ENCODE data around the gene SBNO2. TPM values are rescaled to one million over a fixed set of nuclear protein-coding genes. Genes with fewer than 3 reads are reported as not detected.

The SBNO2 gene
- total RNA-seq, 1 experiment from 2014 or later = 51.8 TPM

DNA sequence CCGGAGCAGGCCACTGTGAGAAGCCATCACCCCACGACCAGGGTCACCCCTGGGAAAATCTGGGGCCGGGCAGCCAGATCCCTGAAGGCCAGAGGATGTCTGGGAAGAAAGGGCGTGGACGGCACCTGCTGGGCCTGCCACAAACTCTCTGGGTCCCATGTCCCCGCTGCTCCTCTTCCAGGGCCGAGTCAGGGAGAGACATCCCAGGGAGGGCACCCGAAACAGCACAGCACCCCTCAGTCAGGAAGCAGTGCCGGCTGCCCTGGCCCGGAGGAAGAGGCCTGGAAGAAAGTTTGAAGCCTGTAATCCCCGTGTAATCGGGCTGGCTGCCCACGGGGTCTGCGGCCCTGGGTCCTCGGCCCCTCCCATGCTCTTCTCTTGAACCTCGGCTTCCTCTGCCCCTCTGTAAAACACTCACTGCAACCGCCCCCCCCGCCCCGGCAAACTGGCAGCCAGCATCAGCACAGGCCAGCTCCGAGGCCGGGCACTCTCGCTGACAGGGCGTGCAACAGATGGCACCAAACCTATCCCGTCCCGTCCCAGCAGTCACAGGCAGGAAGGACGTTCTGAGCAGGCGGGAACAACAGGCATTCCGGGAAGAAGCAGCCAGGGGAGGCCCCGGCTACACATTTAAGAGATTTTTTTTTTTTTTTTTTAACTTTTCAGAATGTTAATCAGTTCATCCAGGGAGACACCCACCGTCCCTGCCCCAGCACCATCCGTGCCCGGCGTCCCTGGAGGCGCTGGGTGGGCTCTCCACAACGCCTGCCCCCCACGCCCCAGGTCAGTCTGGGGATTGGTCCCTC is 1.5 kb downstream of the SBNO2 start:
- Histone ChIP-seq H3K27ac (ENCODE audit: low read depth, low read length, poor library complexity, severe bottlenecking) (peak overlapping the region; percentile 92), H3K36me3 (ENCODE audit: insufficient read depth, low read length, poor library complexity, severe bottlenecking) (no peaks in the 10 kb centered on the region), H3K27me3 (replicated peaks; ENCODE audit: insufficient read depth, low read depth, low read length, poor library complexity) (no peaks in the 10 kb centered on the region), H3K9me3 (ENCODE audit: low read depth, low read length, poor library complexity, severe bottlenecking) (no peaks in the 10 kb centered on the region), H3K4me1 (ENCODE audit: insufficient read depth, low read length, poor library complexity, severe bottlenecking) (peaks cover 42% of the 10 kb centered on the region), H3K4me3 (ENCODE audit: low read depth, low read length, poor library complexity, severe bottlenecking) (peak overlapping the region; percentile 95)
- intact Hi-C loops (cut with micrococcal nuclease; ENCODE audit: unreplicated experiment) = no loop called here
- DNase-seq (ENCODE audit: low spot score) = peak; percentile 79
- CTCF ChIA-PET = no interaction called here
- BruUV-seq (replicated peaks) = TSS peak; percentile 39
- POLR2A ChIA-PET (ENCODE audit: low non-redundant PET) = interaction anchor here (0.7 kb wide), 1 partner anchor 88 kb away, joined by 5 read pairs; no protein-coding TSS in a partner anchor
- TF ChIP-seq EZH2 (IDR thresholded peaks at IDR 0.05; ENCODE audit: borderline replicate concordance, low read depth, low read length, poor library complexity, severe bottlenecking) = no peak
- TF ChIP-seq, protein P1, sequence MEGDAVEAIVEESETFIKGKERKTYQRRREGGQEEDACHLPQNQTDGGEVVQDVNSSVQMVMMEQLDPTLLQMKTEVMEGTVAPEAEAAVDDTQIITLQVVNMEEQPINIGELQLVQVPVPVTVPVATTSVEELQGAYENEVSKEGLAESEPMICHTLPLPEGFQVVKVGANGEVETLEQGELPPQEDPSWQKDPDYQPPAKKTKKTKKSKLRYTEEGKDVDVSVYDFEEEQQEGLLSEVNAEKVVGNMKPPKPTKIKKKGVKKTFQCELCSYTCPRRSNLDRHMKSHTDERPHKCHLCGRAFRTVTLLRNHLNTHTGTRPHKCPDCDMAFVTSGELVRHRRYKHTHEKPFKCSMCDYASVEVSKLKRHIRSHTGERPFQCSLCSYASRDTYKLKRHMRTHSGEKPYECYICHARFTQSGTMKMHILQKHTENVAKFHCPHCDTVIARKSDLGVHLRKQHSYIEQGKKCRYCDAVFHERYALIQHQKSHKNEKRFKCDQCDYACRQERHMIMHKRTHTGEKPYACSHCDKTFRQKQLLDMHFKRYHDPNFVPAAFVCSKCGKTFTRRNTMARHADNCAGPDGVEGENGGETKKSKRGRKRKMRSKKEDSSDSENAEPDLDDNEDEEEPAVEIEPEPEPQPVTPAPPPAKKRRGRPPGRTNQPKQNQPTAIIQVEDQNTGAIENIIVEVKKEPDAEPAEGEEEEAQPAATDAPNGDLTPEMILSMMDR (conservative IDR thresholded peaks at IDR 0.05; ENCODE audit: low read depth, low read length) = no peak

DNA sequence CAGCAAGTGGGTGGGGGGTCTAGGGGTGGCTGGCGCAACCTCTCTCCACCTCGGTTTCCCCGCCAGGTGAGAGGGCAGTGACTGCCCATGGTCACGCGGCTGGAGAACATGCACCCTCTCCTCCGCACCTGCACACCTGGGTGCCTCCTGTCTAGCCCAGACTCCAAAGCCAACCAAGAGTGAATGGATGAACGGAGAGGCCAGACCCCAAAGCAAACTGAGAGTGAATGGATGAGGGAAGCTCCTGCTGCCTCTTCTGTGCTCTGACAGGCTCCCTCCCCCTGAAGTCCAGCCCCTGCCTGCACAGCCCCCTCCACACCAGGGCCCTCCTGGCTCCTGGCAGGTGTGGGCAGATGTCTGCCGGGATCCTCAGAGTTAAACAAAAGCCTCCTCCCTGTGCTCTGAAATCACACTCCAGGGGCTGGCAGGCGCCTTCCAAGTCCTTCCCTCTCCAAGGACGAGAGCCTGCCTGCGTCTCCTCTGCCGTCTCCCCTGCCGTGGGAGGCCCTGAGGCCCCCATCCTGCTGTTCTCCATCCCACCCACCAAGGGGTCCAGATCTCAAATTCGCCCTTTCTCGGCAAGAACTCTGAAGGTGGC is 2.2 kb downstream of the SBNO2 start:
- intact Hi-C loops (cut with micrococcal nuclease; ENCODE audit: unreplicated experiment) = no loop called here
- Histone ChIP-seq H3K9me3 (ENCODE audit: low read depth, low read length, poor library complexity, severe bottlenecking) (no peaks in the 10 kb centered on the region), H3K4me1 (ENCODE audit: insufficient read depth, low read length, poor library complexity, severe bottlenecking) (peaks cover 35% of the 10 kb centered on the region), H3K36me3 (ENCODE audit: insufficient read depth, low read length, poor library complexity, severe bottlenecking) (no peaks in the 10 kb centered on the region), H3K27me3 (replicated peaks; ENCODE audit: insufficient read depth, low read depth, low read length, poor library complexity) (no peaks in the 10 kb centered on the region), H3K4me3 (ENCODE audit: low read depth, low read length, poor library complexity, severe bottlenecking) (peak overlapping the region; percentile 95), H3K27ac (ENCODE audit: low read depth, low read length, poor library complexity, severe bottlenecking) (peak overlapping the region; percentile 92)
- TF ChIP-seq, protein P1 (conservative IDR thresholded peaks at IDR 0.05; ENCODE audit: low read depth, low read length) = no peak
- TF ChIP-seq EZH2 (IDR thresholded peaks at IDR 0.05; ENCODE audit: borderline replicate concordance, low read depth, low read length, poor library complexity, severe bottlenecking) = no peak
- ChIA-PET POLR2A (ENCODE audit: low non-redundant PET) (no interaction called here), CTCF (no interaction called here)
- BruUV-seq (replicated peaks) = no TSS peak
- DNase-seq (ENCODE audit: low spot score) = peak; percentile 47

DNA sequence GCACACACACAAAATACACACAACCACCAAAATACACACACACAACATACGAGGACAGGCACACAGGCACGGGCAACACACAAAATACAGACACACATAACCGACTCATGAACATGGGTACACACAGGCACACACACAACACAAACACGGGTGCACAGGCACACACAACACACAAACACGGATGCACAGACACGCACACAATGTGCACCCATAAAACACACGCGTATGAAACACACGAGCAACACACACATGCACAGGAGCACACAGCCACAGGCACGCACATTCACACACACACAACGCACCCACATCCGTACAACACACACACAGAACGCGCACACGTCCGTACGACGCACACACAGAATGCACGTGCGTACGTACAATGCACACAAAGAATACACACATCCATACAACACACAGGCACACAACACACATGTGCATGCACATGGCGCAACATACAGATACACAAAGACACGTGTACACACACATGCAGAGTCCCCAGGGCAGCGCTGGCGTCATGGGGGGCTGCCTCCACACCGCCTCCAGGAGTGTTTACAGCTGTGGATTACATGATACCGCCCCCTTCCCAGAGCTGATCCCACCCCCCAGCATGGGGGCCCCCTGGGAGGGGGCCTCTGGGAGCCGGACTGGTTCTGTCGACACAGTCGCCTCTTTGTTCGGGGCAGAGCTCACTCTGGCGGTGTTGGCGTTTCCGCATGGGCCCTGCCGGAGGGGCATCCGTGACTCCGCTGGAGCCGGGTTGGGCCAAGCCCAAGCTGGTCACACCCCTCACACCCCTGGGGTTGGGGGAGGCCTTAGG is 2.9 kb downstream of the SBNO2 start:
- intact Hi-C loops (cut with micrococcal nuclease; ENCODE audit: unreplicated experiment) = no loop called here
- peak overlapping the region; percentile 92 for H3K27ac ChIP-seq (ENCODE audit: low read depth, low read length, poor library complexity, severe bottlenecking)

More for the DNA sequence above, 2.9 kb downstream of the SBNO2 start:
- Histone ChIP-seq H3K27me3 (replicated peaks; ENCODE audit: insufficient read depth, low read depth, low read length, poor library complexity) (no peaks in the 10 kb centered on the region), H3K4me3 (ENCODE audit: low read depth, low read length, poor library complexity, severe bottlenecking) (peak overlapping the region; percentile 95), H3K9me3 (ENCODE audit: low read depth, low read length, poor library complexity, severe bottlenecking) (no peaks in the 10 kb centered on the region), H3K36me3 (ENCODE audit: insufficient read depth, low read length, poor library complexity, severe bottlenecking) (no peaks in the 10 kb centered on the region), H3K4me1 (ENCODE audit: insufficient read depth, low read length, poor library complexity, severe bottlenecking) (peaks cover 35% of the 10 kb centered on the region)
- CTCF ChIA-PET = no interaction called here
- TF ChIP-seq, protein P1 (conservative IDR thresholded peaks at IDR 0.05; ENCODE audit: low read depth, low read length) = no peak
- no peak for TF ChIP-seq EZH2 (IDR thresholded peaks at IDR 0.05; ENCODE audit: borderline replicate concordance, low read depth, low read length, poor library complexity, severe bottlenecking)
- POLR2A ChIA-PET (ENCODE audit: low non-redundant PET) = no interaction called here
- DNase-seq (ENCODE audit: low spot score) = peak; percentile 59
- BruUV-seq (replicated peaks) = no TSS peak
